DND-41 (cell line): ENCODE measurements around the gene CFAP97.

Experiments
- EZH2 ChIP-seq: IDR thresholded peaks from 3 replicates; pipeline ENCODE4 v1.6.1; 2012; ENCODE audit warnings: borderline replicate concordance, low read depth, mild to moderate bottlenecking, moderate library complexity, low read length, inconsistent platforms; ENCODE audit not compliant: severe bottlenecking
- TF ChIP-seq, protein P1 (sequence below): IDR thresholded peaks from 2 replicates; pipeline ENCODE4 v1.5.1; 2012; ENCODE audit warnings: borderline replicate concordance, low read length, moderate library complexity, mild to moderate bottlenecking; ENCODE audit not compliant: poor library complexity, severe bottlenecking; ENCODE audit errors: extremely low read depth

DNA sequence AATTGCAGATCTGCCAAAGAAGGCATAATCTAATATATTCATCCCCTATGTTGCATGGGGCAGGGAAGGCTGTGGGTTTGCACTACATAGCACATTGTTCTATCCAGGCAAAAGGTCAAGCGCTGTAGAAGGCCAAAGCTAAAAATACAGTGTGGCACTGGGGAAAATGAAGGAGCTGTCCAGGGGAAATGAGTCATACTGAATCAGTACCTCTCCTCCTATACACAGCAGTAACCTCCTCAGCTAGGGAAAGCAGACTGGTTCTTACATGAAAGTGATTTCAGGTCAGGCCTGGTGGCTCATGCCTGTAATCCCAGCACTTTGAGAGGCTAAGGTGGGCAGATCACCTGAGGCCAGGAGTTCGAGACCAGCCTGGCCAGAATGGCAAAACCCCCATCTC is 91.7 kb downstream of the CFAP97 start:
- no peak for TF ChIP-seq EZH2
- TF ChIP-seq, protein P1, sequence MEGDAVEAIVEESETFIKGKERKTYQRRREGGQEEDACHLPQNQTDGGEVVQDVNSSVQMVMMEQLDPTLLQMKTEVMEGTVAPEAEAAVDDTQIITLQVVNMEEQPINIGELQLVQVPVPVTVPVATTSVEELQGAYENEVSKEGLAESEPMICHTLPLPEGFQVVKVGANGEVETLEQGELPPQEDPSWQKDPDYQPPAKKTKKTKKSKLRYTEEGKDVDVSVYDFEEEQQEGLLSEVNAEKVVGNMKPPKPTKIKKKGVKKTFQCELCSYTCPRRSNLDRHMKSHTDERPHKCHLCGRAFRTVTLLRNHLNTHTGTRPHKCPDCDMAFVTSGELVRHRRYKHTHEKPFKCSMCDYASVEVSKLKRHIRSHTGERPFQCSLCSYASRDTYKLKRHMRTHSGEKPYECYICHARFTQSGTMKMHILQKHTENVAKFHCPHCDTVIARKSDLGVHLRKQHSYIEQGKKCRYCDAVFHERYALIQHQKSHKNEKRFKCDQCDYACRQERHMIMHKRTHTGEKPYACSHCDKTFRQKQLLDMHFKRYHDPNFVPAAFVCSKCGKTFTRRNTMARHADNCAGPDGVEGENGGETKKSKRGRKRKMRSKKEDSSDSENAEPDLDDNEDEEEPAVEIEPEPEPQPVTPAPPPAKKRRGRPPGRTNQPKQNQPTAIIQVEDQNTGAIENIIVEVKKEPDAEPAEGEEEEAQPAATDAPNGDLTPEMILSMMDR: no peak
